ENCODE data around the gene OVOL1. TPM values are rescaled to one million over a fixed set of nuclear protein-coding genes. Genes with fewer than 3 reads are reported as not detected.

The OVOL1 gene
- total RNA-seq, 2 donors from 2014 or later: 0.27 TPM; not detected in 1

GRCh38 chr11:65796726-65797601 is 10.1 kb downstream of the OVOL1 start:
- H3K9me3 ChIP-seq: no peaks in the 10 kb centered on the region
- ATAC-seq (ENCODE audit: insufficient number of reproducible peaks, low FRiP score, low read depth) (no peak), DNase-seq (ENCODE audit: low spot score) (no peak)
- H3K4me3 ChIP-seq: no peak overlapping the region
- H3K27ac ChIP-seq: no peak overlapping the region
- no peaks in the 10 kb centered on the region for H3K36me3 ChIP-seq
- no peaks in the 10 kb centered on the region for H3K4me1 ChIP-seq (ENCODE audit: control insufficient read depth in 1 of 2, low read depth in 2 of 2)
- H3K27me3 ChIP-seq (replicated peaks; ENCODE audit: insufficient read depth): no peaks in the 10 kb centered on the region
- TF ChIP-seq CTCF (IDR thresholded peaks at IDR 0.05): no peak

- Histone ChIP-seq H3K27me3 (replicated peaks; ENCODE audit: insufficient read depth) (no peaks in the 10 kb centered on the region), H3K27ac (no peak overlapping the region), H3K9me3 (no peaks in the 10 kb centered on the region), H3K36me3 (no peaks in the 10 kb centered on the region), H3K4me1 (ENCODE audit: control insufficient read depth in 1 of 2, low read depth in 2 of 2) (no peaks in the 10 kb centered on the region), H3K4me3 (no peak overlapping the region)
- no peak for TF ChIP-seq CTCF (IDR thresholded peaks at IDR 0.05)
- no peak for ATAC-seq (ENCODE audit: insufficient number of reproducible peaks, low FRiP score, low read depth)
- DNase-seq (ENCODE audit: low spot score): no peak
Measured at GRCh38 chr11:65797711-65798110, 10.8 kb downstream of the OVOL1 start.

- H3K4me3 ChIP-seq: no peak overlapping the region
- no peaks in the 10 kb centered on the region for H3K36me3 ChIP-seq
- no peak for DNase-seq (ENCODE audit: low spot score)
- no peak for ATAC-seq (ENCODE audit: insufficient number of reproducible peaks, low FRiP score, low read depth)
- no peak overlapping the region for H3K27ac ChIP-seq
- no peak for TF ChIP-seq CTCF (IDR thresholded peaks at IDR 0.05)
- H3K4me1 ChIP-seq (ENCODE audit: control insufficient read depth in 1 of 2, low read depth in 2 of 2): no peaks in the 10 kb centered on the region
- no peaks in the 10 kb centered on the region for H3K27me3 ChIP-seq (replicated peaks; ENCODE audit: insufficient read depth)
- no peaks in the 10 kb centered on the region for H3K9me3 ChIP-seq
Measured at GRCh38 chr11:65798882-65799281, 12.0 kb downstream of the OVOL1 start.

- no peak for DNase-seq (ENCODE audit: low spot score)
- H3K9me3 ChIP-seq: no peaks in the 10 kb centered on the region
- no peaks in the 10 kb centered on the region for H3K27me3 ChIP-seq (replicated peaks; ENCODE audit: insufficient read depth)
- TF ChIP-seq CTCF (IDR thresholded peaks at IDR 0.05): no peak
- no peak overlapping the region for H3K4me3 ChIP-seq
- ATAC-seq (ENCODE audit: insufficient number of reproducible peaks, low FRiP score, low read depth): no peak
- H3K27ac ChIP-seq: no peak overlapping the region
- H3K4me1 ChIP-seq (ENCODE audit: control insufficient read depth in 1 of 2, low read depth in 2 of 2): no peaks in the 10 kb centered on the region
- H3K36me3 ChIP-seq: no peaks in the 10 kb centered on the region
Measured at GRCh38 chr11:65801153-65801987, 14.5 kb downstream of the OVOL1 start.

- no peaks in the 10 kb centered on the region for H3K9me3 ChIP-seq
- ATAC-seq (ENCODE audit: insufficient number of reproducible peaks, low FRiP score, low read depth) (no peak), DNase-seq (ENCODE audit: low spot score) (no peak)
- no peaks in the 10 kb centered on the region for H3K36me3 ChIP-seq
- no peak for TF ChIP-seq CTCF (IDR thresholded peaks at IDR 0.05)
- no peak overlapping the region for H3K4me3 ChIP-seq
- no peaks in the 10 kb centered on the region for H3K4me1 ChIP-seq (ENCODE audit: control insufficient read depth in 1 of 2, low read depth in 2 of 2)
- no peak overlapping the region for H3K27ac ChIP-seq
- H3K27me3 ChIP-seq (replicated peaks; ENCODE audit: insufficient read depth): no peaks in the 10 kb centered on the region
Measured at GRCh38 chr11:65802841-65803240, 16.0 kb downstream of the OVOL1 start.
